Fibroblast of villous mesenchyme (primary cell): ENCODE data around the gene HABP4. TPM values are rescaled to one million over a fixed set of nuclear protein-coding genes. Genes with fewer than 3 reads are reported as not detected.
A peak's percentile ranks its signal among the peaks of the same experiment; 100 is the strongest.

Source experiments
- DNase-seq: peaks from one replicate; pipeline ENCODE4 v3.0.0-alpha.2; 2010; ENCODE audit warnings: low read depth
- H3K4me3 ChIP-seq: 2 replicates; pipeline ENCODE4 v1.5.1; 2011; ENCODE audit warnings: low read depth, mild to moderate bottlenecking, low read length
- CTCF ChIP-seq: IDR thresholded peaks from 2 replicates; pipeline ENCODE4 v1.5.1; 2012; ENCODE audit warnings: low read depth, mild to moderate bottlenecking, low read length; ENCODE audit not compliant: insufficient read depth
- total RNA-seq: library from RNA; depleted of rRNA; stranded (reverse); fragments of >200 nt; gene quantifications from 2 replicates; pipeline ENCODE4 v1.2.3, GENCODE V29; 2012

The HABP4 gene
- total RNA-seq, 1 donor, result 9.9 TPM

GRCh38 chr9:96514108-96514799 is 64.3 kb downstream of the HABP4 start:
- no peak overlapping the region for H3K4me3 ChIP-seq
- peak; percentile 79 for DNase-seq
- TF ChIP-seq CTCF, result no peak

DNA sequence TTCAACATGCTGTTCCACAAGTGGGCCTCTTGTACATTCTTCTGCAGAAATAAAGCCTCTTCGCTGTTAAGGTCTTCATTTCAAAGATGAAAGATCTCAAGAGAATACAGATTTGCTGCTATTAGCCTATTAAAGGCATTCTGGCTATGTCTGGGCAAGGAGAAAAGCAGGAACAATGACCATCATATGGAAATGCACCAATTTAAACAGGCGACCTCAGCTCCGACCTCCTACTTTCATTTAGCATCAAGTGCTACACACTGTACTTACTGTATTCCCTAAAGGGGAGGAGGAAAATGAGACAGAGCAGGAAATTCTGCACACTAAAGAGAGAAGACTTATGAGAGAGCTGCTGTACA is 64.8 kb downstream of the HABP4 start:
- H3K4me3 ChIP-seq, result no peak overlapping the region
- no peak for TF ChIP-seq CTCF
- DNase-seq, result no peak

- peak; percentile 38 for DNase-seq
- no peak overlapping the region for H3K4me3 ChIP-seq
- no peak for TF ChIP-seq CTCF
Observed at GRCh38 chr9:96515621-96516470, 65.9 kb downstream of the HABP4 start.

GRCh38 chr9:96519095-96519494 is 69.1 kb downstream of the HABP4 start:
- no peak for TF ChIP-seq CTCF
- DNase-seq, result no peak
- no peak overlapping the region for H3K4me3 ChIP-seq

GRCh38 chr9:96519787-96520186 is 69.8 kb downstream of the HABP4 start:
- no peak for DNase-seq
- TF ChIP-seq CTCF, result no peak
- H3K4me3 ChIP-seq, result no peak overlapping the region

GRCh38 chr9:96522366-96522765 is 72.4 kb downstream of the HABP4 start:
- no peak for DNase-seq
- no peak overlapping the region for H3K4me3 ChIP-seq
- TF ChIP-seq CTCF, result no peak

DNA sequence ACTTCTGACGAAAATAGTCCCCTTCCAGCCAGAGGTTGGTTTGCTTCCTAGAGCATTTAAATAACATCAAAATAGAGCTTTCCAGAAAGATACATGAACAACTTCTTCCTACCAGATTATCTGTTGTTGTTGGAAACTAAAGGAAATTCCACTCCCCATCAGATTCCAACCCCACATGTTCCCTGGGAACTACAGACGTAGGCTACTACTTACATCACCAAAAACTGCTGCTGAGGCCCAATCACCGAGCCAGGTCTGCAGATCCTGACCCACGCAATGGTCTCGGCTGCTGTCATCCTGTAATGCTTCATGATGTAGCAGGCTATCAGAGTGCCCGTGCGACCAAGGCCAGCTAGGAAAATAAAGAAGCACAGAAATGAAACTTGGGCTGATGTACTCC is 73.4 kb downstream of the HABP4 start:
- H3K4me3 ChIP-seq, result no peak overlapping the region
- no peak for DNase-seq
- no peak for TF ChIP-seq CTCF
